ENCODE results near the gene CLCNKA.
A peak's percentile ranks its signal among the peaks of the same experiment; 100 is the strongest.

- peak; percentile 89 for TF ChIP-seq CTCF (IDR thresholded peaks at IDR 0.05; ENCODE audit: low read depth, low read length)
- no peak for TF ChIP-seq POLR2A (IDR thresholded peaks at IDR 0.05; ENCODE audit: extremely low read depth, insufficient read length)
Measured at GRCh38 chr1:16082283-16083038, 60.6 kb downstream of the CLCNKA start.

All from NB4 (cell line).